GM21825 (cell line): Measurements from ENCODE around the gene ESYT2.
A peak's percentile ranks its signal among the peaks of the same experiment; 100 is the strongest.
"Not testable (repeated sequence)": the region's sequence is repeated elsewhere in the genome, so short reads cannot be mapped to it uniquely, and the experiment has no call there.

Experiments used
- ATAC-seq: cut with Tn5 transposase; IDR thresholded peaks from one replicate; pipeline ENCODE4 v1.9.1; 2021; ENCODE audit warnings: mild to moderate bottlenecking, moderate library complexity; ENCODE audit not compliant: unreplicated experiment

The ESYT2 gene

GRCh38 chr7:158702196-158702595 lies 127.1 kb downstream of the ESYT2 start:
- ATAC-seq, result no peak

- ATAC-seq, result no peak
Measured at GRCh38 chr7:158700008-158700407, 129.3 kb downstream of the ESYT2 start.

- ATAC-seq, result no peak
Measured at GRCh38 chr7:158699341-158699740, 130.0 kb downstream of the ESYT2 start.

- ATAC-seq, result no peak
Measured at GRCh38 chr7:158698657-158699195, 130.6 kb downstream of the ESYT2 start.

GRCh38 chr7:158697597-158697996 lies 131.7 kb downstream of the ESYT2 start:
- ATAC-seq, result not testable (repeated sequence)

GRCh38 chr7:158695726-158696452 lies 133.4 kb downstream of the ESYT2 start:
- ATAC-seq, result peak; percentile 76

GRCh38 chr7:158695056-158695455 lies 134.3 kb downstream of the ESYT2 start:
- ATAC-seq, result no peak

GRCh38 chr7:158694650-158695049 lies 134.7 kb downstream of the ESYT2 start:
- ATAC-seq, result no peak

- ATAC-seq, result no peak
Measured at GRCh38 chr7:158689488-158689887, 139.8 kb downstream of the ESYT2 start.

- ATAC-seq, result no peak
Measured at GRCh38 chr7:158687406-158687805, 141.9 kb downstream of the ESYT2 start.

- no peak for ATAC-seq
Measured at GRCh38 chr7:158685693-158686092, 143.6 kb downstream of the ESYT2 start.

- no peak for ATAC-seq
Measured at GRCh38 chr7:158684329-158684728, 145.0 kb downstream of the ESYT2 start.

GRCh38 chr7:158683541-158683940 lies 145.8 kb downstream of the ESYT2 start:
- ATAC-seq, result no peak

GRCh38 chr7:158682456-158682855 lies 146.9 kb downstream of the ESYT2 start:
- no peak for ATAC-seq
